Mesendoderm (in vitro differentiated cells): ENCODE measurements around the gene SNURF. TPM values are rescaled to one million over a fixed set of nuclear protein-coding genes. Genes with fewer than 3 reads are reported as not detected.

Source experiments
- small RNA-seq: library from polyadenylated mRNA; stranded (forward); fragments of <200 nt; extraction: miRNeasy Mini kit (QIAGEN cat#:217004); gene quantifications from one replicate; pipeline ENCODE3, GENCODE V24; 2013; ENCODE audit not compliant: insufficient read depth

Gene SNURF

Small RNAs within 50 kb of the gene (small RNA-seq; reads per million reads assigned to genes)
- gene AC090602.1 (not detected), gene AC124312.4 (1.1 reads per million), gene AC124312.5 (0.90 reads per million)
